GM13977 (cell line): ENCODE results near the gene PRKCD.

Experiments
- DNase-seq: peaks from one replicate; pipeline ENCODE4 v3.0.0; 2012; ENCODE audit warnings: low spot score
- CTCF ChIP-seq: IDR thresholded peaks from 2 replicates; pipeline ENCODE4 v1.5.1; 2012; ENCODE audit warnings: mild to moderate bottlenecking, control low read depth; ENCODE audit not compliant: insufficient read depth; ENCODE audit errors: extremely low read depth, missing control alignments
- in situ Hi-C: fragments of 300-500 bp; cut with MboI; formaldehyde crosslinking; loops from one replicate; pipeline ENCODE4 v1.12.0; 2022; ENCODE audit warnings: low sequenced_read_pairs, low pct_unique_long_range_greater_than_20kb, mixed read lengths, inconsistent platforms; ENCODE audit not compliant: unreplicated experiment

The PRKCD gene

DNA sequence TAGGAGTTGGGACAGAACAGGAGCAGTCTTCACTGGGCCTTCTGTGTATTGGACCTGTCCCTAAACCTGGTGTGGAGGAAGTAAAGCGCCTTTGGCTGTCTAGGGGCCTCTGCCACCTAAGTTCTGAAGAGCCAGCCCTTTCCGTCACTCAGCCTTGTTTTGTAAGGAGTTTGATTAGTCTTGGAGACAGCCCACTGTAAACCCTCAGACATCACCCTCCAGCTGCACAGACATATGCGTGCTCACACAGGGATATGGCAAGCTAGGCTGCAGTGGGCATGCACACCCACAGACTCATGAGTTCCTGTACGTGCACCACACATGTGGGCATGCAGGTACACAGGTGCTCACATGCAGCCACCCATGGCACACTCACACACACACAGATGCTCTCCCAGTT, 5.2 kb downstream of the PRKCD start:
- TF ChIP-seq CTCF = no peak
- DNase-seq = no peak
- in situ Hi-C loops = no loop called here

DNA sequence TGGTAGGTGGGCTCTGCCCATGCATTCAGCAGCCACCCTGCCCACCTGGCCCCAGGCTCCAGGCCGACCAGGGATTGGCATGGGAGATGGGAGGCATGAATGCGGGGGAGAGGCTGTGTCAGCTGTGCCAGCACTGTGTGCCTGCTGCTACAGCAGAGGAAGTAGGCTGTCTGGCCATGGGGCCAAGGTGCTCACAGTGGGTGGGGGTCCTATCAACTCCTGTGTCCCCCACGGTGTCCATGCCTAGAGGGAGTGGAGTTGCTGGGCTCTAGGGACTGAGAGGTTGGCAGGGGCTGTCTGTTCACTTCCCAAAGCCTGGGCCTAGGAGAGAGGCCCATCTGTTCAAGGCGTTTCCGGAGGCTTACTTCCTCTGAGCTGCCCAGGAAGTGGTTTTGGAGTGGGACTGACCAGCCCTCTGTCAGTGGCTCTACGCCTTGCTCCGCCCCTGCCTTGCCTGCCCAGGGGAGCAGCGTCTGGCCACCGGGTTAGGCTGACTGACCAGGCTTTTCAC, 5.8 kb downstream of the PRKCD start:
- no peak for DNase-seq
- no peak for TF ChIP-seq CTCF
- in situ Hi-C loops = no loop called here

- no peak for TF ChIP-seq CTCF
- in situ Hi-C loops = no loop called here
- peak; percentile 57 for DNase-seq
These were observed 6.6 kb downstream of the PRKCD start for GRCh38 chr3:53167418-53168174.

- no peak for DNase-seq
- TF ChIP-seq CTCF = no peak
- in situ Hi-C loops = no loop called here
These were observed 7.3 kb downstream of the PRKCD start for GRCh38 chr3:53168175-53168923.

GRCh38 chr3:53169045-53169831, 8.2 kb downstream of the PRKCD start:
- in situ Hi-C loops = no loop called here
- TF ChIP-seq CTCF = no peak
- no peak for DNase-seq

DNA sequence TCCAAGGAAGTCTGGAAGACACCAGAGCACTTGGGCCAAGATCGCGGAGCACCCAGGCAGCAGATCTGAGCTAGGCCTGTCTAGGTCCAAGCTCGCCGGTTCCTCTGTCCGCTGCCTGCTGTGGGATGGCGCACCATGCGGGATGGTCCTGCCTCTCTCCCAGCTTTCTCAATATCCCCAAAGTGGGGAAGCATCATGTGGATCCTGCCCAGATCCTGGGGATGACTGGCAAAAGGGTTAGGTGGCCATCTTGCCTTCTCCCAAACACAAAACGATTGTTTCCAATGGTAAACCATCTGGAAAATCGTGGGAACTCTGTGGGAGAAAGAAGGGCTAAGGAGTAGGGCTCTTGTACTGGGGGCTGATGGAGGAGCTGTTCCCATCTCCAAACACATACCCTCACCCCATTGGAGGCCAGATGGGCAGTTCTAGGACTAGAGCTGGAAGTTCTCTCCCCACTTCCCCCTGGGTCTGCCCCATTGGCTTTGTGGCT, 8.9 kb downstream of the PRKCD start:
- no peak for DNase-seq
- no peak for TF ChIP-seq CTCF
- in situ Hi-C loops = no loop called here
